Lung (tissue), 12 donors: ENCODE measurements around the gene TEX2. TPM values are rescaled to one million over a fixed set of nuclear protein-coding genes. Genes with fewer than 3 reads are reported as not detected.
"Not testable (repeated sequence)": the region's sequence is repeated elsewhere in the genome, so short reads cannot be mapped to it uniquely, and the experiment has no call there.

Experiments
- ATAC-seq: fragments of 200-7000 bp; cut with Tn5 transposase; one replicate; pipeline ENCODE4 v1.9.1; 2020; ENCODE audit warnings: moderate number of reproducible peaks; ENCODE audit not compliant: insufficient read depth, low FRiP score
- DNase-seq, 3 donors: peaks; one replicate each; pipeline ENCODE4 v3.0.0-alpha.2; 2013 to 2017
- H3K27ac ChIP-seq, 2 donors: one replicate each; pipeline ENCODE4 v1.5.1; 2013; ENCODE audit warnings: mild to moderate bottlenecking in 2 of 2, moderate library complexity in 2 of 2, control low read depth in 1 of 2, inconsistent platforms in 1 of 2, low read depth in 1 of 2, low read length in 1 of 2
- H3K27me3 ChIP-seq, 3 donors: one replicate each; pipeline ENCODE4 v1.5.1; 2013; ENCODE audit warnings: low read length in 2 of 3; ENCODE audit not compliant: control insufficient read depth in 3 of 3, insufficient read depth in 3 of 3
- H3K36me3 ChIP-seq, 4 donors: one replicate each; pipeline ENCODE4 v1.5.1; 2013; ENCODE audit warnings: low read length in 4 of 4, mild to moderate bottlenecking in 1 of 4, moderate library complexity in 1 of 4; ENCODE audit not compliant: control insufficient read depth in 4 of 4, insufficient read depth in 4 of 4
- H3K4me1 ChIP-seq, 5 donors: one replicate each; pipeline ENCODE4 v1.5.1; 2013; ENCODE audit warnings: low read length in 5 of 5, mild to moderate bottlenecking in 2 of 5, moderate library complexity in 1 of 5; ENCODE audit not compliant: control insufficient read depth in 5 of 5, insufficient read depth in 5 of 5
- H3K4me3 ChIP-seq: one replicate; pipeline ENCODE4 v1.5.1; 2013; ENCODE audit warnings: mild to moderate bottlenecking, control low read depth, moderate library complexity
- H3K9ac ChIP-seq, 2 donors: one replicate each; pipeline ENCODE4 v1.5.1; 2013; ENCODE audit warnings: low read length in 2 of 2, control low read depth in 1 of 2; ENCODE audit not compliant: insufficient read depth in 1 of 2
- H3K9me3 ChIP-seq, 4 donors: one replicate each; pipeline ENCODE4 v1.5.1; 2013; ENCODE audit warnings: low read length in 3 of 4, mild to moderate bottlenecking in 1 of 4, moderate library complexity in 1 of 4; ENCODE audit not compliant: control insufficient read depth in 4 of 4, insufficient read depth in 3 of 4
- WGBS, 2 donors: extraction: QIAGEN DNeasy Blood & Tissue Kit; methylation state at CpG; one replicate each; pipeline ENCODE4 v1.1.7; 2013; 5-methylcytosine and 5-hydroxymethylcytosine counted together
- polyA plus RNA-seq, 2 donors: library from polyadenylated mRNA; stranded (reverse); fragments of 200-250 nt; gene quantifications; one replicate each; pipeline ENCODE4 v1.2.1, GENCODE V29; 2013
- total RNA-seq, 2 donors: library from RNA; depleted of rRNA in 1 of 2; stranded (reverse); fragments of >200 nt in 1 of 2; gene quantifications; one replicate each; pipeline ENCODE4 v1.2.1, GENCODE V29; 2014 to 2021
- TF ChIP-seq, protein P1 (sequence below): IDR thresholded peaks from 2 replicates; pipeline ENCODE4 v1.5.1; 2012; ENCODE audit warnings: mild to moderate bottlenecking; ENCODE audit errors: control extremely low read depth, extremely low read depth
- donor health status: control.
- donor health status: control.
- donor health status: Bipolar disorder and iron deficiency.
- donor health status: healthy.
- donor health status: DM: yes; HTN: yes; CAD: no.

The TEX2 gene
- total and polyA plus RNA-seq, 4 donors, result 10.0 to 42.8 (median 28.8) TPM

DNA sequence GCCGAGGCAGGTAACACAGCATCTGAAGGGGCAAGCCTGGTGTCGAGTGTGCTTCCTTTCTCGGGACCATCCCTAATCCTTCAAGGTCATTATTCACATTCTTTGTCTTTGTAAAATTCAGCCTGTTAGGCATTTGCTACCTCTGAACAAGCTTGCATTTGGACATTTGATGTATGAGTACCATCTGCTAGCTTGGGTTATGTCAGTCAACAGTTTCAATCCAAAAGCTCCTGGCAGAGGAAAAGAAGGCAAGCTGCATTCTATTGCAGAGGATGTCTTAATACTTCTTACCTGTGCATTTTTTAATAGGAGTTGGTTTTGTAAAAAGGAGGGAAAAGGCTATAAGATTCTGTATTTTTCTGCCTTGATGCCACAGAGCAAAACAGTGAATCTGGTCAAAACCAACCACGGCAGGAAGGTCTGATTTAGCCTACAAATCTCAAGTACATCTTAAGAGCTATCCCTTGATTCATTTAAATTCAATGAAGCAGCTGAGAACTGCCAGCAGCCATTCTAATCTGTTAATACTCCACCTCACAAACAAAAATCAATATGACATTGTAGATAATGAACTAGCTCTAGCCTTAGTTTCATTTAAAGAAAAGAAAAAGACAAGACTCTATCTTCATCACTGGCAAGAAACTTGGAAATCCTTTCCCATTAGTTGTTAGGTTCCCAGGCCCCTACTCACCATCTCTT is 39.0 kb downstream of the TEX2 start:
- TF ChIP-seq, protein P1, sequence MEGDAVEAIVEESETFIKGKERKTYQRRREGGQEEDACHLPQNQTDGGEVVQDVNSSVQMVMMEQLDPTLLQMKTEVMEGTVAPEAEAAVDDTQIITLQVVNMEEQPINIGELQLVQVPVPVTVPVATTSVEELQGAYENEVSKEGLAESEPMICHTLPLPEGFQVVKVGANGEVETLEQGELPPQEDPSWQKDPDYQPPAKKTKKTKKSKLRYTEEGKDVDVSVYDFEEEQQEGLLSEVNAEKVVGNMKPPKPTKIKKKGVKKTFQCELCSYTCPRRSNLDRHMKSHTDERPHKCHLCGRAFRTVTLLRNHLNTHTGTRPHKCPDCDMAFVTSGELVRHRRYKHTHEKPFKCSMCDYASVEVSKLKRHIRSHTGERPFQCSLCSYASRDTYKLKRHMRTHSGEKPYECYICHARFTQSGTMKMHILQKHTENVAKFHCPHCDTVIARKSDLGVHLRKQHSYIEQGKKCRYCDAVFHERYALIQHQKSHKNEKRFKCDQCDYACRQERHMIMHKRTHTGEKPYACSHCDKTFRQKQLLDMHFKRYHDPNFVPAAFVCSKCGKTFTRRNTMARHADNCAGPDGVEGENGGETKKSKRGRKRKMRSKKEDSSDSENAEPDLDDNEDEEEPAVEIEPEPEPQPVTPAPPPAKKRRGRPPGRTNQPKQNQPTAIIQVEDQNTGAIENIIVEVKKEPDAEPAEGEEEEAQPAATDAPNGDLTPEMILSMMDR, result no peak
- no peaks in the 10 kb centered on the region for H3K27me3 ChIP-seq
- no peaks in the 10 kb centered on the region for H3K36me3 ChIP-seq
- H3K9me3 ChIP-seq, result peaks cover 0 to 3% (median 0%) of the 10 kb centered on the region in 4 donors
- WGBS, 2 donors, result 89 to 92% methylated on average over 4 of the region's 4 CpGs
- H3K4me3 ChIP-seq, result no peak overlapping the region
- no peak overlapping the region for H3K9ac ChIP-seq
- ATAC-seq, result no peak
- no peak overlapping the region for H3K27ac ChIP-seq
- no peaks in the 10 kb centered on the region for H3K4me1 ChIP-seq
- DNase-seq, result no peak

DNA sequence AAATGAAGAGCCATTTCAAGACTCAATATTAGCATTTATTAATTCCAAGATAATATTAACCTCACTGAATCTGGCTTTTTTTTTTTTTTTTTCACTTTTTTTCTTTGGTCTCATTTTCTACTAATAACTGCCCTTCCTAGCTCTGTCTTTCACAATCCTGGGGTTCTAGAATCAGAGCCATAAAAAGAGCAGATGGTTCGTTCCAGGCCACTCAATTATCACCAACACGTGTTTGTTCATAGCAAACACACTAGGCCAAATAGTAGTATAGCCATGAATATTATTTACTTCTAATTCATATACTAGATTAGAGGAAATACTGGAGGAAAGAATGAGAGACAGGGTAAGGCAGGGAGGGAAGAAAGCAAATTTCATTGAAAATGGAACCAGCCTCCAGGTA is 39.8 kb downstream of the TEX2 start:
- H3K36me3 ChIP-seq, result no peaks in the 10 kb centered on the region
- H3K4me1 ChIP-seq, result no peaks in the 10 kb centered on the region
- H3K27me3 ChIP-seq, result no peaks in the 10 kb centered on the region
- no peak overlapping the region for H3K4me3 ChIP-seq
- no peak overlapping the region for H3K27ac ChIP-seq
- DNase-seq (no peak), ATAC-seq (no peak)
- TF ChIP-seq, protein P1, result no peak
- H3K9me3 ChIP-seq, result peaks cover 0 to 3% (median 0%) of the 10 kb centered on the region in 4 donors
- no peak overlapping the region for H3K9ac ChIP-seq
- WGBS, 2 donors, result 79 to 81% methylated on average over 2 of the region's 2 CpGs

DNA sequence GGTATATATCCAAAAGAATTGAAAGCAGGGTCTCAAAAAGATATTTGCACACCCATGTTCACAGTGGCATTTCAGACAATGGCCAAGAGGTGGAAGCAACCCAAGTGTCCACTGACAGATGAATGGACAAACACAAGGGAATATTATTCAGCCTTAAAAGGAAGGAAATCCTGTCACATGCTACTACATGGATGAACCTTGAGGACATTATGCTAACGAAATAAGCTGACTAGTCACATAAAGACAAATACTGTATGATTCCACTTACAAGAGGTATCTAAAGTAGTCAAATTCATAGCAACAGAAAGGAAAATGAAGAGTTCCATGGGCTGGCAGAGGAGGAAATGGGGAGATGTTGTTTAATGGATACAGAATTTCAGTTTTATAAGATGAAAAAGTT is 41.4 kb downstream of the TEX2 start:
- peaks cover 6 to 12% (median 9%) of the 10 kb centered on the region in 5 donors for H3K4me1 ChIP-seq
- no peaks in the 10 kb centered on the region for H3K36me3 ChIP-seq

DNA sequence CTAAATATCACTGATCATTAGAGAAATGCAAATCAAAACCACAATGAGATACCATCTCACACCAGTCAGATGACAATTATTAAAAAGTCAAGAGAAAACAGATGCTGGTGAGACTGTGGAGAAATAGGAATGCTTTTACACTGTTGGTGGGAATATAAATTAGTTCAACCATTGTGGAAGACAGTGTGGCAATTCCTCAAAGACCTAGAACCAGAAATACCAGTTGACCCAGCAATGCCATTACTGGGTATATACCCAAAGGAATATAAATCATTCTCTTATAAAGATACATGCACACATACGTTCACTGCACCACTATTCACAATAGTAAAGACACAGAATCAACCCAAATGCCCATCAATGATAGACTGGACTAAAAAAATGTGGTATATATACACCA is 42.5 kb downstream of the TEX2 start:
- 94% methylated on average over 1 of the region's 1 CpG for WGBS, 2 donors
- H3K4me3 ChIP-seq, H3K36me3 ChIP-seq, ATAC-seq, H3K27me3 ChIP-seq, H3K27ac ChIP-seq, H3K9me3 ChIP-seq, DNase-seq, H3K9ac ChIP-seq: not testable (repeated sequence)
- H3K4me1 ChIP-seq, result peaks cover 12 to 22% (median 16%) of the 10 kb centered on the region in 5 donors

More for the DNA sequence above, 41.4 kb downstream of the TEX2 start:
- 49 to 59% methylated on average over 1 of the region's 1 CpG for WGBS, 2 donors
- Histone ChIP-seq H3K4me3 (no peak overlapping the region), H3K9ac (no peak overlapping the region), H3K27me3 (no peaks in the 10 kb centered on the region), H3K27ac (no peak overlapping the region), H3K9me3 (peaks cover 0 to 3% (median 0%) of the 10 kb centered on the region in 4 donors)
- TF ChIP-seq, protein P1, result no peak
- ATAC-seq (no peak), DNase-seq (no peak)
